Memory B cell (primary cell): ENCODE data around the gene CMTM2.
"Not testable (repeated sequence)": the region's sequence is repeated elsewhere in the genome, so short reads cannot be mapped to it uniquely, and the experiment has no call there.

Experiments
- ATAC-seq: fragments of 150-1000 bp; cut with Tn5 transposase; 2 replicates; pipeline ENCODE4 v1.10.0; 2021; ENCODE audit warnings: low read depth, mild to moderate bottlenecking, moderate library complexity
- DNase-seq, 2 donors: peaks; one replicate each; pipeline ENCODE4 v3.0.0; 2022; ENCODE audit warnings: low spot score in 2 of 2
- H3K27ac Mint-ChIP-seq: one replicate; pipeline ENCODE4 v1.8.0; 2022; ENCODE audit warnings: mild to moderate bottlenecking, moderate library complexity, mixed read lengths
- H3K27me3 Mint-ChIP-seq: one replicate; pipeline ENCODE4 v1.8.0; 2022; ENCODE audit warnings: mixed read lengths
- H3K36me3 Mint-ChIP-seq: one replicate; pipeline ENCODE4 v1.8.0; 2022; ENCODE audit warnings: mild to moderate bottlenecking, mixed read lengths
- H3K4me1 Mint-ChIP-seq: one replicate; pipeline ENCODE4 v1.8.0; 2022; ENCODE audit warnings: mixed read lengths
- H3K4me3 Mint-ChIP-seq: one replicate; pipeline ENCODE4 v1.8.0; 2022; ENCODE audit warnings: mild to moderate bottlenecking, moderate library complexity, mixed read lengths
- H3K9me3 Mint-ChIP-seq: one replicate; pipeline ENCODE4 v1.8.0; 2022; ENCODE audit warnings: mixed read lengths

The CMTM2 gene

GRCh38 chr16:66616592-66616991 lies 37.3 kb downstream of the CMTM2 start:
- no peak for ATAC-seq
- H3K36me3 Mint-ChIP-seq = no peaks in the 10 kb centered on the region
- no peak for DNase-seq
- H3K4me1 Mint-ChIP-seq = peaks cover 2% of the 10 kb centered on the region
- H3K27ac Mint-ChIP-seq = no peak overlapping the region
- peaks cover 4% of the 10 kb centered on the region for H3K27me3 Mint-ChIP-seq
- no peak overlapping the region for H3K4me3 Mint-ChIP-seq
- no peaks in the 10 kb centered on the region for H3K9me3 Mint-ChIP-seq

- no peak overlapping the region for H3K27ac Mint-ChIP-seq
- ATAC-seq = no peak
- no peaks in the 10 kb centered on the region for H3K36me3 Mint-ChIP-seq
- H3K4me1 Mint-ChIP-seq = peaks cover 2% of the 10 kb centered on the region
- no peak for DNase-seq
- H3K9me3 Mint-ChIP-seq = no peaks in the 10 kb centered on the region
- no peak overlapping the region for H3K4me3 Mint-ChIP-seq
- H3K27me3 Mint-ChIP-seq = peaks cover 7% of the 10 kb centered on the region
Measured at GRCh38 chr16:66617010-66617434, 37.8 kb downstream of the CMTM2 start.

GRCh38 chr16:66617728-66618127 lies 38.5 kb downstream of the CMTM2 start:
- DNase-seq = no peak
- no peak overlapping the region for H3K4me3 Mint-ChIP-seq
- H3K9me3 Mint-ChIP-seq = no peaks in the 10 kb centered on the region
- peaks cover 7% of the 10 kb centered on the region for H3K27me3 Mint-ChIP-seq
- no peak for ATAC-seq
- H3K4me1 Mint-ChIP-seq = peaks cover 2% of the 10 kb centered on the region
- no peaks in the 10 kb centered on the region for H3K36me3 Mint-ChIP-seq
- H3K27ac Mint-ChIP-seq = no peak overlapping the region

GRCh38 chr16:66618588-66619375 lies 39.5 kb downstream of the CMTM2 start:
- no peaks in the 10 kb centered on the region for H3K9me3 Mint-ChIP-seq

GRCh38 chr16:66619534-66620428 lies 40.5 kb downstream of the CMTM2 start:
- no peak overlapping the region for H3K27ac Mint-ChIP-seq
- no peaks in the 10 kb centered on the region for H3K36me3 Mint-ChIP-seq

More at GRCh38 chr16:66618588-66619375, 39.5 kb downstream of the CMTM2 start:
- H3K36me3 Mint-ChIP-seq = no peaks in the 10 kb centered on the region
- no peak overlapping the region for H3K4me3 Mint-ChIP-seq
- H3K4me1 Mint-ChIP-seq = peaks cover 2% of the 10 kb centered on the region
- H3K27me3 Mint-ChIP-seq = peaks cover 11% of the 10 kb centered on the region
- ATAC-seq = no peak
- H3K27ac Mint-ChIP-seq = no peak overlapping the region
- DNase-seq = no peak

GRCh38 chr16:66620429-66620795 lies 41.1 kb downstream of the CMTM2 start:
- peaks cover 2% of the 10 kb centered on the region for H3K4me1 Mint-ChIP-seq
- H3K9me3 Mint-ChIP-seq = no peaks in the 10 kb centered on the region
- ATAC-seq = no peak
- peaks cover 14% of the 10 kb centered on the region for H3K27me3 Mint-ChIP-seq
- DNase-seq = no peak
- H3K36me3 Mint-ChIP-seq = no peaks in the 10 kb centered on the region
- no peak overlapping the region for H3K27ac Mint-ChIP-seq
- H3K4me3 Mint-ChIP-seq = no peak overlapping the region

More at GRCh38 chr16:66619534-66620428, 40.5 kb downstream of the CMTM2 start:
- H3K9me3 Mint-ChIP-seq = no peaks in the 10 kb centered on the region
- no peak for DNase-seq
- peaks cover 2% of the 10 kb centered on the region for H3K4me1 Mint-ChIP-seq
- no peak for ATAC-seq
- H3K27me3 Mint-ChIP-seq = peaks cover 14% of the 10 kb centered on the region
- H3K4me3 Mint-ChIP-seq = no peak overlapping the region

- no peak for DNase-seq
- peaks cover 2% of the 10 kb centered on the region for H3K4me1 Mint-ChIP-seq
Measured at GRCh38 chr16:66621973-66622372, 42.7 kb downstream of the CMTM2 start.

GRCh38 chr16:66622863-66623262 lies 43.6 kb downstream of the CMTM2 start:
- Mint-ChIP-seq H3K9me3 (no peaks in the 10 kb centered on the region), H3K27ac (no peak overlapping the region), H3K4me1 (peaks cover 2% of the 10 kb centered on the region), H3K4me3 (no peak overlapping the region), H3K27me3 (peaks cover 13% of the 10 kb centered on the region), H3K36me3 (no peaks in the 10 kb centered on the region)
- ATAC-seq (no peak), DNase-seq (no peak)

More at GRCh38 chr16:66621973-66622372, 42.7 kb downstream of the CMTM2 start:
- Mint-ChIP-seq H3K4me3 (no peak overlapping the region), H3K27ac (no peak overlapping the region), H3K9me3 (no peaks in the 10 kb centered on the region), H3K36me3 (no peaks in the 10 kb centered on the region), H3K27me3 (peaks cover 14% of the 10 kb centered on the region)
- no peak for ATAC-seq

GRCh38 chr16:66623755-66624154 lies 44.5 kb downstream of the CMTM2 start:
- ATAC-seq (no peak), DNase-seq (no peak)
- no peak overlapping the region for H3K27ac Mint-ChIP-seq
- no peak overlapping the region for H3K4me3 Mint-ChIP-seq
- H3K36me3 Mint-ChIP-seq = no peaks in the 10 kb centered on the region
- peaks cover 2% of the 10 kb centered on the region for H3K4me1 Mint-ChIP-seq
- H3K27me3 Mint-ChIP-seq = peaks cover 13% of the 10 kb centered on the region
- no peaks in the 10 kb centered on the region for H3K9me3 Mint-ChIP-seq

- H3K27ac Mint-ChIP-seq, H3K4me3 Mint-ChIP-seq, DNase-seq, H3K36me3 Mint-ChIP-seq, H3K4me1 Mint-ChIP-seq, H3K27me3 Mint-ChIP-seq, ATAC-seq, H3K9me3 Mint-ChIP-seq: not testable (repeated sequence)
Measured at GRCh38 chr16:66627611-66628378, 48.5 kb downstream of the CMTM2 start.

- Mint-ChIP-seq H3K4me1 (no peaks in the 10 kb centered on the region), H3K27ac (no peak overlapping the region), H3K4me3 (no peak overlapping the region), H3K36me3 (no peaks in the 10 kb centered on the region), H3K27me3 (peaks cover 8% of the 10 kb centered on the region), H3K9me3 (no peaks in the 10 kb centered on the region)
- DNase-seq (no peak), ATAC-seq (no peak)
Measured at GRCh38 chr16:66629856-66630255, 50.6 kb downstream of the CMTM2 start.

- not testable (repeated sequence) for DNase-seq, H3K27ac Mint-ChIP-seq, H3K36me3 Mint-ChIP-seq, H3K9me3 Mint-ChIP-seq, H3K27me3 Mint-ChIP-seq, ATAC-seq, H3K4me1 Mint-ChIP-seq, H3K4me3 Mint-ChIP-seq
Measured at GRCh38 chr16:66630561-66631260, 51.4 kb downstream of the CMTM2 start.

- not testable (repeated sequence) for H3K27me3 Mint-ChIP-seq, ATAC-seq, DNase-seq
Measured at GRCh38 chr16:66631558-66631957, 52.3 kb downstream of the CMTM2 start.

More at GRCh38 chr16:66631558-66631957, 52.3 kb downstream of the CMTM2 start:
- H3K4me1 Mint-ChIP-seq, H3K27ac Mint-ChIP-seq, H3K4me3 Mint-ChIP-seq, H3K36me3 Mint-ChIP-seq, H3K9me3 Mint-ChIP-seq: not testable (repeated sequence)
